GM08714 (cell line): ENCODE measurements around the gene CILP.

Source experiments
- H3K4me3 ChIP-seq: fragments of 200-500 bp; sonication (Bioruptor generic); 2 replicates; pipeline ENCODE4 v1.5.1; 2014; ENCODE audit warnings: mild to moderate bottlenecking, low read length, inconsistent platforms
- ZNF274 ChIP-seq: IDR thresholded peaks from 2 replicates; pipeline ENCODE4 v1.6.1; 2012; ENCODE audit warnings: mild to moderate bottlenecking, low read depth, low read length

CILP gene

DNA sequence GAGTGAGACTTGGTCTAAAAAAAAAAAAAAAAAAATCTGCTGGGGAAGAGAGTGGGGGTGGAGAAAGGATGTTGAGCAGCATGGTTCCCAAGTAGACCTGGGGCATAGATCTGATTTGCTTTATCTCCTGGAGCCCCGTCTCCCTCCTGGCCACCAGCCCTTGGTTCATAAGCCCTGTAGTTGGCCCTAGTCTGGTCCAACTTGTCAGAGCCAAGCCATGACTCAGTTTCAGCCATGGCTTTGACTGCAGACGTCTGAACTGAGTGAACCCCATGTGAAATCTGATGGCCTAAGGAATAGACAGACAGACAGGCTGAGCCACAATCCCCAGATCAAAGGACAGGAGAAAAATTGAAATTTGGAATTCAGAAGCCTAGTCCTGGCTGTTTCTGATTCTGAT lies 2.0 kb upstream of the CILP start:
- no peak overlapping the region for H3K4me3 ChIP-seq
- TF ChIP-seq ZNF274, result no peak

DNA sequence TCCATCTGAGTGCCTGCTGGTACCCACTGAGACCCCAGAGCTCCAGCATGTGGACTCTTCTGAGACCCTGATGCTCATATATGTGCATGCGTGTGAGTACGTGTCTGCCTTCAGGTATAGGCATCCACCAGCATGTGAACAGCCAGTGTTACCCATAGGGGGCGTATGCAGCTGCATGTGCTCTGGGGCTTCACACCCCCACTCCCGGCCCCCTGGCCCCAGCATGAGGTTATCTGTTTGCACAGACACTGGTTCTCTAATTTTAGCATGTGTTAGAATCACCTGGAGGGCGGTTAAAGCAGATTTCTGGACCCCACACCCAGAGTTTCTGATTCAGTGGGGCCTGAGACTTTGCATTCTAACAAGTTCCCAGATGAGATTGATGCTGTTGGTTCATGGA lies 824 bp upstream of the CILP start:
- TF ChIP-seq ZNF274, result no peak
- no peak overlapping the region for H3K4me3 ChIP-seq

GRCh38 chr15:65211482-65211982 lies 259 bp upstream of the CILP start:
- no peak overlapping the region for H3K4me3 ChIP-seq
- no peak for TF ChIP-seq ZNF274

DNA sequence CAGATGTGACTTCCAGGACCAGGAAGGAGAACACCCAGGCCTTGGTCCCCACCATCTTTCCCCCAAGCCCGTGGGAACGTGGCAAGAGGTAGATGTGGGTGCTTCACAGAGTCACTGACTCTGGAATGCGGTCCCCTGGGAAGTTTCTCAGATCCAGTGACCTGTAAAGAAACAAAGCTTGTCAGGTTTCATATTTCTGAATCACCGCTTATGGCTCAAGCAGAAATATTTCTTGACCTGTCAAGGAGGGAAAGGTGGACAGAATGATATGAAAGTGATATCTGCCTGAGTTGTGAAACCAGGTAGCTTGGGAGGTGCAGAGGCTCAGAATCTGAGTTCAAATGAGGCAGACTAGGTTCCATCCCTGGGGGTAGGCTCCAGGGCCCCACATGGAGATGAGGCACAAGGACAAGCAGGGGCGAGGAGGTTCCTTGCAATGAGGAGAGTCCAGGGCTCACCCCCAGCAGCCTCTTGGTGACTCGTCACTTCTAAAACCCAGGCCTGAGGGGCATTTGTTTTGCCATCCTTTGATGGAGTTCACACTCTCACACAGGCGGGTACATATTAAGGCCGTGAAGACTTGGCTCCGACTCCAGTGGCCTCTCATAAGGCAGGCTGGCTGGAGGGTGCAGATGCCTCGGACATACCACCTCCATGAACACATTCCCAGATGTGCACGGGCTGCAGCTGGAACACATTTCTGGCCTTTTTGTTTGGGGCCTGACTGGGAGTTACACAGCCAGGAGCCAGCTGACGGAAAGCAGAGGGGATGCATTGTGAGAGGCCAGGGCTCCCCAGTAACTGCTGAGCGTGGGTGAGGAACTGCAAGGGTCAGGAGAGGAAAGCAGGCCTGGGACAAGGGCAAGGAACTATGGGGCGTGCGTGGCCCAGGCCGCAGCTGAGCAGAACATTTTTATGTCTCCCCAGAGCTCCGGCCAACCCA lies 1.3 kb downstream of the CILP start:
- no peak for TF ChIP-seq ZNF274
- no peak overlapping the region for H3K4me3 ChIP-seq

DNA sequence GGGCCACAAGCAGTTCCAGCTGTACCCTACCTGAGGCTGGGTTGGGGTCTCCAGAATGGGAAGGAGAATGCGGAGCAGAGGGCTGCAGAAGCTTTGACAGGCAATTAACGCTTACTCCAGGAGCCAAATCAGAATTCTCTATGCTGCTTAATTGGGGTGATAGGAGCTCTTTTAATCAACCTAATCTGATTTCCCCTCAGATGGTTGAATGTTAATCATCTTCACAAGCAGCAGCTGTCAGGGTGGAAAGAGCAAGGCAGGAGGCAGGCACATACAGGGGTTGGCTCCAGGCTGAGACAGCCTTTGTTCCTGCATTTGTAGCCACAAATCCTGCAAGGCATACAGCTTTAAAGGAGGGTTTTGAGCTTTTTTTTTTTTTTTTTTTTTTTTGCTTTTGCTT lies 2.6 kb downstream of the CILP start:
- TF ChIP-seq ZNF274, result no peak
- no peak overlapping the region for H3K4me3 ChIP-seq

- TF ChIP-seq ZNF274, result no peak
- no peak overlapping the region for H3K4me3 ChIP-seq
Observed at GRCh38 chr15:65207280-65207840, 3.9 kb downstream of the CILP start.

- no peak overlapping the region for H3K4me3 ChIP-seq
- TF ChIP-seq ZNF274, result no peak
Observed at GRCh38 chr15:65206750-65207149, 4.5 kb downstream of the CILP start.

DNA sequence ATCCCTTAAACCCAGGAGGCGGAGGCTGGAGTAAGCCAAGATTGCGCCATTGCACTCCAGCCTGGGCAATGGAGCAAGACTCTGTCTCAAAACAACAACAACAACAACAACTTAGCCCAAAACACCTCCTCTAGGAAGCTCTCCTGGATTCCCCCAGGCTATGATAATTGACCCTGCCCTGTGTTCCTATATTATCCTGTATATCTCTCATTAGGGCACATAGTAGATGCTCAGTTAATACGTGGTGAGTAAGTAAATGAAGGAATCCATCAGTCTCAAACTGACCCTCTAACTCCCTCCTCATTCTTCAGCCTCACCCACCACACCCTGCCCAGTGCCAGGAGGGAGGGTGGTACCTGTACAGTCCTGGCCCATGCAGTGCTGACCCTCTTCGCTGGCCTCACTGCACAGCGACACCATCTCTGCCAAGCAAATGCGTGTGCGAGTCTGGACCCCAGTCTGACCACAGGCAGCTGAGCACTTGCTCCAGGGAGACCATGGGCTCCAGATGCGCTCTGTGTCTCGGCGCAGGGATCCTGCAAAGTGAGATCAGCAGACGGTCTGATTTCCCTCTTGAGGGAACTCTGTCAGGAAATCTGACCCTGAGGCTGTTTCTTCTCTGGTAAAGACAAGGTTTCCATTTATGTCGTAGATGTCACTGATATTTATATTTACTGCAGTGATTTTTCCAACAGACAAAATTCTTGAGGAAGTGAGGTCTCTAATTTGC lies 6.2 kb downstream of the CILP start:
- TF ChIP-seq ZNF274, result no peak
- H3K4me3 ChIP-seq, result no peak overlapping the region

GRCh38 chr15:65204236-65204930 lies 6.9 kb downstream of the CILP start:
- TF ChIP-seq ZNF274, result no peak
- no peak overlapping the region for H3K4me3 ChIP-seq

- no peak for TF ChIP-seq ZNF274
- no peak overlapping the region for H3K4me3 ChIP-seq
Observed at GRCh38 chr15:65201918-65202317, 9.4 kb downstream of the CILP start.

DNA sequence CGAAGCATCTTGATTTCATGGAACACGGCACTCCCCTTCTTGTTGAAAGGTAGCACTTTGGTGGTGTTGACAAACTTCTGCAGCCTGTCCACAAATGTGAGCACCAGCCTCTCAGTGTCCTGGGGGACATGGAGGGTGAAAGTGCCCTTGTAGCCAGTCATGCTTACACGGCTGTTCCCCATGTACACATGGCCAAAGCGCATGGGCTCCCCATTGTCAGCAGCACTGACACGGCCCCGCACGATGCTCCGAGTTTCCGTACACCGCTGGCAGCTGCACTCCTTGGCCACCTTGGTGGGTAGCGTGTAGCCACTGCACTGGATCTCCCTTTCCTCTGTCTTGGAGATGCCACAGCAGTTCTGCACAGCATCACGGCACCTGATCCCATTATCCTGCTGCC lies 12.7 kb downstream of the CILP start:
- H3K4me3 ChIP-seq, result no peak overlapping the region
- no peak for TF ChIP-seq ZNF274

DNA sequence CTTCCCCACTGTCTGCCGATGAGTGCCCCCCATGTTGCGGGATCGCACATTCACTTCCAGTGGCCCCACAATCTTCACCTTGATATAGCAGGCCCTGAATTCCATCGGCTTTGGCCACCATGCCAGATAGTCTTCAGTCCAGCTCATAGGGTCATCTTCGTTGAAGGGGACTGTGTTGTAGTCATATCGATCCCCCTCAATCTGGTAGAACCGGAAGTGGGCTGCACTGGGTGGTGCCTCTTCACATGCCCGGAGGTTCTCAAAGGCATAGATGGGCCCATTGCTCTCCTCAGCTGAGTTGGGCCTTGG lies 14.0 kb downstream of the CILP start:
- no peak for TF ChIP-seq ZNF274

GRCh38 chr15:65196637-65197336 lies 14.5 kb downstream of the CILP start:
- H3K4me3 ChIP-seq, result no peak overlapping the region
- no peak for TF ChIP-seq ZNF274

More for the DNA sequence above, 14.0 kb downstream of the CILP start:
- H3K4me3 ChIP-seq, result no peak overlapping the region

GRCh38 chr15:65195548-65195923 lies 15.7 kb downstream of the CILP start:
- no peak overlapping the region for H3K4me3 ChIP-seq
- TF ChIP-seq ZNF274, result no peak
